ENCODE results near the gene CTDSPL. TPM values are rescaled to one million over a fixed set of nuclear protein-coding genes. Genes with fewer than 3 reads are reported as not detected.

The CTDSPL gene
- total and polyA plus RNA-seq, 2 of the 13 experiments (the other 11 are each of a cell fraction or from before 2014, with no cell fraction given), result 26.1 to 142 TPM

DNA sequence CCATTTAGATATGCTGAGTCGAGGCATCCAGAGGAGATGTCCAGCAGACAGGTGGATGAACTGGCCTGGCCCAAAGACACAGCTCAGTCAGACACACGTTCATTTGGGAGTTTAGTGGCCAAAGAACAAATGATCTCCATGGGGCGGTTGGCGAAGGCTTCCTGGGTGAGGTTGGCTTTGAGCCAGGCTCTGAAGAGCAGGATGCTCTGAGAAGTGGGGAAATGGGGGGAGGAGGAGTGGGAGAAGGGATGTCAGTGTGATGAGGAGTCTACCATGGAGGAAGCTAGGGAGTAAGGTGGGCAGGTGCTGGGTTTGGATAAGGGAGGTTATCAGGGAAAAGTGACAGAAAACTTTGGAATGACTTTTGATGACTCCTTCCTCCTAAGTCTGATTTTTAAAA, 81.4 kb downstream of the CTDSPL start:
- no peak for DNase-seq (ENCODE audit: low spot score)
- H3K9ac ChIP-seq (ENCODE audit: insufficient read depth, low read depth, low read length), result no peak overlapping the region
- H3K27me3 ChIP-seq (ENCODE audit: control insufficient read depth in 1 of 2, insufficient read depth in 2 of 2, low read length in 2 of 2), result no peaks in the 10 kb centered on the region
- 99% methylated on average over 4 of the region's 4 CpGs for WGBS (ENCODE audit: low lambda C conversion rate)
- H3K9me3 ChIP-seq (ENCODE audit: low read length), result no peaks in the 10 kb centered on the region
- peaks cover 58% of the 10 kb centered on the region for H3K79me2 ChIP-seq (ENCODE audit: insufficient read depth, low read length)
- POLR2A ChIA-PET, result no interaction called here
- H2AFZ ChIP-seq (ENCODE audit: low read length), result no peak overlapping the region
- no TSS peak for BruUV-seq (replicated peaks)
- peaks cover 16 to 22% of the 10 kb centered on the region in 2 experiments; a peak in 4 of 5 replicates for H3K36me3 ChIP-seq (replicated peaks in 1 of 2; ENCODE audit: control insufficient read depth in 1 of 2, insufficient read depth in 2 of 2, low read length in 2 of 2)
- no peak overlapping the region for H3K4me2 ChIP-seq (ENCODE audit: low read depth, low read length)
- in situ Hi-C loops (cut with HindIII; ENCODE audit: extremely low pct_ligation_motif_present, low pct_unique_long_range_greater_than_20kb), result no loop called here
- intact Hi-C loops (cut with micrococcal nuclease; ENCODE audit: unreplicated experiment), result no loop called here
- ATAC-seq, result no peak
- no peak overlapping the region for H3K27ac ChIP-seq (ENCODE audit: extremely low read length, insufficient read depth, low read length)
- H3K4me3 ChIP-seq (replicated peaks in 1 of 3; ENCODE audit: insufficient read depth in 1 of 3, low read depth in 2 of 3, low read length in 3 of 3), result no peak overlapping the region
- no peak for FAIRE-seq
- H3K4me1 ChIP-seq (ENCODE audit: insufficient read depth, low read length), result peaks cover 72% of the 10 kb centered on the region
- TF ChIP-seq IKZF1 (IDR thresholded peaks at IDR 0.05), result no peak
- TF ChIP-seq ZNF75D (CRISPR knock-in tag; IDR thresholded peaks at IDR 0.05; ENCODE audit: borderline replicate concordance), result no peak
- TF ChIP-seq ZNF724P (CRISPR knock-in tag; IDR thresholded peaks at IDR 0.05; ENCODE audit: borderline replicate concordance), result no peak
- TF ChIP-seq GATA4 (IDR thresholded peaks at IDR 0.05; ENCODE audit: borderline replicate concordance, low read depth), result no peak
- TF ChIP-seq ZNF333 (CRISPR knock-in tag; IDR thresholded peaks at IDR 0.05; ENCODE audit: borderline replicate concordance), result no peak
- TF ChIP-seq KDM2A (CRISPR knock-in tag; IDR thresholded peaks at IDR 0.05; ENCODE audit: borderline replicate concordance, low read depth), result no peak
- no peak for TF ChIP-seq HHEX (CRISPR knock-in tag; IDR thresholded peaks at IDR 0.05)
- no peak for TF ChIP-seq ZFP36L2 (CRISPR knock-in tag; IDR thresholded peaks at IDR 0.05)
- TF ChIP-seq ZNF577 (CRISPR knock-in tag; IDR thresholded peaks at IDR 0.05; ENCODE audit: borderline replicate concordance, low read depth), result no peak
- no peak for TF ChIP-seq NCOA1 (CRISPR knock-in tag; IDR thresholded peaks at IDR 0.05)
- TF ChIP-seq, protein P1, sequence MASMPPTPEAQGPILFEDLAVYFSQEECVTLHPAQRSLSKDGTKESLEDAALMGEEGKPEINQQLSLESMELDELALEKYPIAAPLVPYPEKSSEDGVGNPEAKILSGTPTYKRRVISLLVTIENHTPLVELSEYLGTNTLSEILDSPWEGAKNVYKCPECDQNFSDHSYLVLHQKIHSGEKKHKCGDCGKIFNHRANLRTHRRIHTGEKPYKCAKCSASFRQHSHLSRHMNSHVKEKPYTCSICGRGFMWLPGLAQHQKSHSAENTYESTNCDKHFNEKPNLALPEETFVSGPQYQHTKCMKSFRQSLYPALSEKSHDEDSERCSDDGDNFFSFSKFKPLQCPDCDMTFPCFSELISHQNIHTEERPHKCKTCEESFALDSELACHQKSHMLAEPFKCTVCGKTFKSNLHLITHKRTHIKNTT (CRISPR knock-in tag; IDR thresholded peaks at IDR 0.05), result no peak
- no peak for TF ChIP-seq BRD4 (CRISPR knock-in tag; IDR thresholded peaks at IDR 0.05)
- no peaks in the 10 kb centered on the region for H4K20me1 ChIP-seq (ENCODE audit: insufficient read depth, low read length)
- CTCF ChIA-PET (ENCODE audit: low intra/inter-chr PET ratio, low total read pairs), result no interaction called here

All from HepG2 (cell line).